ENCODE data around the gene MAPRE2. TPM values are rescaled to one million over a fixed set of nuclear protein-coding genes. Genes with fewer than 3 reads are reported as not detected.

Gene MAPRE2
- total and polyA plus RNA-seq, 2 of the 13 experiments (the other 11 are each of a cell fraction or from before 2014, with no cell fraction given): 34.5 to 67.9 TPM

GRCh38 chr18:35040638-35040987 lies 600 bp upstream of the MAPRE2 start:
- Histone ChIP-seq H3K9me3 (ENCODE audit: low read length) (no peaks in the 10 kb centered on the region), H3K4me3 (replicated peaks in 1 of 3; ENCODE audit: insufficient read depth in 1 of 3, low read depth in 2 of 3, low read length in 3 of 3) (peak overlapping the region; percentile 74 to 84 (median 83); a peak in 4 of 6 replicates), H3K27ac (ENCODE audit: extremely low read length, insufficient read depth, low read length) (peak overlapping the region; percentile 50), H3K79me2 (ENCODE audit: insufficient read depth, low read length) (peaks cover 39% of the 10 kb centered on the region), H3K36me3 (replicated peaks in 1 of 2; ENCODE audit: control insufficient read depth in 1 of 2, insufficient read depth in 2 of 2, low read length in 2 of 2) (no peaks in the 10 kb centered on the region), H3K4me2 (ENCODE audit: low read depth, low read length) (peak overlapping the region; percentile 92), H2AFZ (ENCODE audit: low read length) (no peak overlapping the region), H3K4me1 (ENCODE audit: insufficient read depth, low read length) (peaks cover 45% of the 10 kb centered on the region), H3K27me3 (ENCODE audit: control insufficient read depth in 1 of 2, insufficient read depth in 2 of 2, low read length in 2 of 2) (no peaks in the 10 kb centered on the region), H3K9ac (ENCODE audit: insufficient read depth, low read depth, low read length) (peak overlapping the region; percentile 77), H4K20me1 (ENCODE audit: insufficient read depth, low read length) (peaks cover 15% of the 10 kb centered on the region)
- intact Hi-C loops (cut with micrococcal nuclease; ENCODE audit: unreplicated experiment) (loop anchor here (5.0 to 10.0 kb wide), 3 partner anchors 63 to 126 kb away; no protein-coding TSS in a partner anchor), in situ Hi-C loops (cut with HindIII; ENCODE audit: extremely low pct_ligation_motif_present, low pct_unique_long_range_greater_than_20kb) (no loop called here)
- no peak for TF ChIP-seq NCOA5 (CRISPR knock-in tag; IDR thresholded peaks at IDR 0.05)
- TF ChIP-seq NFE2L2 (IDR thresholded peaks at IDR 0.05; ENCODE audit: low read length): no peak
- TF ChIP-seq ZNF253 (CRISPR knock-in tag; IDR thresholded peaks at IDR 0.05; ENCODE audit: borderline replicate concordance): no peak
- no peak for TF ChIP-seq BCL3 (CRISPR knock-in tag; IDR thresholded peaks at IDR 0.05)
- TF ChIP-seq EED (CRISPR knock-in tag; IDR thresholded peaks at IDR 0.05): no peak
- TF ChIP-seq ETV5 (CRISPR knock-in tag; IDR thresholded peaks at IDR 0.05; ENCODE audit: borderline replicate concordance): no peak
- TF ChIP-seq POLR2AphosphoS2 (IDR thresholded peaks at IDR 0.05; ENCODE audit: low read depth, low read length): no peak
- no peak for TF ChIP-seq ZMYM3 (CRISPR knock-in tag; IDR thresholded peaks at IDR 0.05)
- no peak for FAIRE-seq
- ChIA-PET POLR2A (interaction anchor here (0.6 to 1.8 kb wide), 9 partner anchors 9 to 304 kb away, joined by 3 to 7 read pairs (median 3); partner anchors contain the start of gene ZNF24), CTCF (ENCODE audit: low intra/inter-chr PET ratio, low total read pairs) (no interaction called here)
- no peak for ATAC-seq
- BruUV-seq (replicated peaks): no TSS peak
- DNase-seq (ENCODE audit: low spot score): no peak

Measured in HepG2 (cell line).